Measurements from ENCODE around the gene PSAT1. TPM values are rescaled to one million over a fixed set of nuclear protein-coding genes. Genes with fewer than 3 reads are reported as not detected.

The PSAT1 gene
- polyA plus RNA-seq, 1 donor (not counting 4 experiments of a cell fraction or from before 2014, with no cell fraction given) = 88.9 TPM

DNA sequence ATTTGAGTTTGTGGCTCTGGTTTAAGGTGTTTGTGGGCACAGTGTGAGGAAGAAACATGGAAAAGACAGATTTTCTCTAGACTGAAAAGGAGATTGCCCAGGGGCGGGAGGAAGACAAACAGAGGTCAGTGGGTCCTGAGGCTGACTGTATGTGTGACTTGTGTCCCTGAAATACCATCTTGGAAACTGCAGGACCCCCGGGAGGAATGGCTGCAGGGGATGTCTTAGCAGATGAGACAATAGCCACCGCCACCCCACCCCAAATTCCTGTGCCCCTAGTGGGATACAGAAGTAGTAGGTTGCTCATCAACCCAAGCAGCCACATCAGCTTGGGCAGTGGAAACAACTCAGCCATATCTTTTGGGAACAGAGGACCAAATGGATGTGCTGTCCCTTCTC lies 1.7 kb upstream of the PSAT1 start:
- Histone ChIP-seq H3K9me3 (ENCODE audit: control insufficient read depth, low read depth, low read length) (no peaks in the 10 kb centered on the region), H3K4me1 (ENCODE audit: control insufficient read depth, extremely low read depth, insufficient read depth, low read length) (peaks cover 23% of the 10 kb centered on the region), H3K36me3 (ENCODE audit: control insufficient read depth in 2 of 2, extremely low read depth in 1 of 2, insufficient read depth in 2 of 2, low read length in 2 of 2) (peaks cover 0 to 5% of the 10 kb centered on the region in 2 experiments), H3K9me1 (ENCODE audit: control insufficient read depth, extremely low read depth, insufficient read depth, low read length) (no peaks in the 10 kb centered on the region), H4K20me1 (ENCODE audit: control insufficient read depth, extremely low read depth, insufficient read depth, low read length) (no peaks in the 10 kb centered on the region), H3K4me2 (ENCODE audit: control insufficient read depth, extremely low read depth, insufficient read depth, low read depth, low read length) (no peak overlapping the region), H3K27ac (ENCODE audit: control insufficient read depth, insufficient read depth, low read length) (no peak overlapping the region), H3K4me3 (ENCODE audit: control insufficient read depth in 2 of 3, extremely low read depth in 1 of 3, insufficient read depth in 2 of 3, low read depth in 1 of 3, low read length in 3 of 3) (no peak overlapping the region), H2AFZ (ENCODE audit: control insufficient read depth, low read length) (no peak overlapping the region), H3K27me3 (ENCODE audit: control insufficient read depth, extremely low read depth, insufficient read depth, low read length) (no peaks in the 10 kb centered on the region), H3K9ac (ENCODE audit: control insufficient read depth, extremely low read depth, insufficient read depth, low read length) (no peak overlapping the region), H3K79me2 (ENCODE audit: control insufficient read depth, insufficient read depth, low read length) (peaks cover 14% of the 10 kb centered on the region)
- FAIRE-seq (no peak), DNase-seq (ENCODE audit: low read depth, low spot score) (no peak)
- dilution Hi-C loops (cut with MboI; ENCODE audit: extremely low pct_ligation_motif_present, low sequenced_read_pairs) = no loop called here
- TF ChIP-seq EZH2 (IDR thresholded peaks at IDR 0.05; ENCODE audit: low read length) = no peak
- TF ChIP-seq, protein P1, sequence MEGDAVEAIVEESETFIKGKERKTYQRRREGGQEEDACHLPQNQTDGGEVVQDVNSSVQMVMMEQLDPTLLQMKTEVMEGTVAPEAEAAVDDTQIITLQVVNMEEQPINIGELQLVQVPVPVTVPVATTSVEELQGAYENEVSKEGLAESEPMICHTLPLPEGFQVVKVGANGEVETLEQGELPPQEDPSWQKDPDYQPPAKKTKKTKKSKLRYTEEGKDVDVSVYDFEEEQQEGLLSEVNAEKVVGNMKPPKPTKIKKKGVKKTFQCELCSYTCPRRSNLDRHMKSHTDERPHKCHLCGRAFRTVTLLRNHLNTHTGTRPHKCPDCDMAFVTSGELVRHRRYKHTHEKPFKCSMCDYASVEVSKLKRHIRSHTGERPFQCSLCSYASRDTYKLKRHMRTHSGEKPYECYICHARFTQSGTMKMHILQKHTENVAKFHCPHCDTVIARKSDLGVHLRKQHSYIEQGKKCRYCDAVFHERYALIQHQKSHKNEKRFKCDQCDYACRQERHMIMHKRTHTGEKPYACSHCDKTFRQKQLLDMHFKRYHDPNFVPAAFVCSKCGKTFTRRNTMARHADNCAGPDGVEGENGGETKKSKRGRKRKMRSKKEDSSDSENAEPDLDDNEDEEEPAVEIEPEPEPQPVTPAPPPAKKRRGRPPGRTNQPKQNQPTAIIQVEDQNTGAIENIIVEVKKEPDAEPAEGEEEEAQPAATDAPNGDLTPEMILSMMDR (optimal IDR thresholded peaks at IDR 0.05 in 1 of 3, IDR thresholded peaks at IDR 0.05 in 1 of 3, conservative IDR thresholded peaks at IDR 0.05 in 1 of 3; ENCODE audit: extremely low read depth in 1 of 3, insufficient read depth in 2 of 3, low read length in 3 of 3) = no peak

DNA sequence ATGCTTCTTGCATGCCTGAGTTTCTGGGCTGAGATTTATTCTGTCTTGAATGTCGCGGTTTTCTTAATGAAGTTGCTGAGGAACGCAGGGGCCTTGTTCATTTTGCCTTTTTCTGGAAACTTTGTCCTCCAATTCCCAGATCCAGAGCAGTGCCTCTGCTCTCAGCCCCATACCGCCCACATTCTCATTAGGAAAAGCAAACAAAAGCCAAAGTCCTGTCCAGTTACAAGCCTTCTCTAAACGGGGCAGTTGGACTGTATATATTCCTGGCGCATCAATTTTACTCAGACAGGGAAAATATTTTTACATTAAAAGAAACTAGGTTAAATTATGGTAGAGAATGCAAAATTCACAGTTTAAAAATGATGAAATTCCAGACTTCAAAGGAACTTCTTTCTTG lies 1.2 kb upstream of the PSAT1 start:
- Histone ChIP-seq H3K4me2 (ENCODE audit: control insufficient read depth, extremely low read depth, insufficient read depth, low read depth, low read length) (peak overlapping the region; percentile 96), H3K79me2 (ENCODE audit: control insufficient read depth, insufficient read depth, low read length) (peaks cover 16% of the 10 kb centered on the region), H3K36me3 (ENCODE audit: control insufficient read depth in 2 of 2, extremely low read depth in 1 of 2, insufficient read depth in 2 of 2, low read length in 2 of 2) (peaks cover 0 to 10% of the 10 kb centered on the region in 2 experiments), H4K20me1 (ENCODE audit: control insufficient read depth, extremely low read depth, insufficient read depth, low read length) (no peaks in the 10 kb centered on the region), H3K4me1 (ENCODE audit: control insufficient read depth, extremely low read depth, insufficient read depth, low read length) (peaks cover 18% of the 10 kb centered on the region), H3K9me3 (ENCODE audit: control insufficient read depth, low read depth, low read length) (no peaks in the 10 kb centered on the region), H3K9ac (ENCODE audit: control insufficient read depth, extremely low read depth, insufficient read depth, low read length) (peak overlapping the region; percentile 87), H3K27ac (ENCODE audit: control insufficient read depth, insufficient read depth, low read length) (no peak overlapping the region), H3K27me3 (ENCODE audit: control insufficient read depth, extremely low read depth, insufficient read depth, low read length) (no peaks in the 10 kb centered on the region), H3K4me3 (ENCODE audit: control insufficient read depth in 2 of 3, extremely low read depth in 1 of 3, insufficient read depth in 2 of 3, low read depth in 1 of 3, low read length in 3 of 3) (peak overlapping the region in 1 of 3 experiments; percentile 77), H2AFZ (ENCODE audit: control insufficient read depth, low read length) (peak overlapping the region; percentile 90), H3K9me1 (ENCODE audit: control insufficient read depth, extremely low read depth, insufficient read depth, low read length) (no peaks in the 10 kb centered on the region)
- TF ChIP-seq EZH2 (IDR thresholded peaks at IDR 0.05; ENCODE audit: low read length) = no peak
- TF ChIP-seq, protein P1 (optimal IDR thresholded peaks at IDR 0.05 in 1 of 3, IDR thresholded peaks at IDR 0.05 in 1 of 3, conservative IDR thresholded peaks at IDR 0.05 in 1 of 3; ENCODE audit: extremely low read depth in 1 of 3, insufficient read depth in 2 of 3, low read length in 3 of 3) = no peak
- FAIRE-seq = no peak
- dilution Hi-C loops (cut with MboI; ENCODE audit: extremely low pct_ligation_motif_present, low sequenced_read_pairs) = no loop called here
- no peak for DNase-seq (ENCODE audit: low read depth, low spot score)

All from keratinocyte (primary cell).